Retinal pigment epithelial cell (primary cell): Measurements from ENCODE around the gene ATP5PF.

Experiments
- DNase-seq: peaks from one replicate; pipeline ENCODE4 v3.0.0-alpha.2; 2010; ENCODE audit warnings: low read depth
- H3K4me3 ChIP-seq: 2 replicates; pipeline ENCODE4 v1.5.1; 2011; ENCODE audit warnings: mild to moderate bottlenecking, low read length, control low read depth, moderate library complexity
- CTCF ChIP-seq: conservative IDR thresholded peaks from 2 replicates; pipeline ENCODE4 v1.5.1; 2011; ENCODE audit warnings: low read depth, low read length, control low read depth, inconsistent platforms

ATP5PF gene

DNA sequence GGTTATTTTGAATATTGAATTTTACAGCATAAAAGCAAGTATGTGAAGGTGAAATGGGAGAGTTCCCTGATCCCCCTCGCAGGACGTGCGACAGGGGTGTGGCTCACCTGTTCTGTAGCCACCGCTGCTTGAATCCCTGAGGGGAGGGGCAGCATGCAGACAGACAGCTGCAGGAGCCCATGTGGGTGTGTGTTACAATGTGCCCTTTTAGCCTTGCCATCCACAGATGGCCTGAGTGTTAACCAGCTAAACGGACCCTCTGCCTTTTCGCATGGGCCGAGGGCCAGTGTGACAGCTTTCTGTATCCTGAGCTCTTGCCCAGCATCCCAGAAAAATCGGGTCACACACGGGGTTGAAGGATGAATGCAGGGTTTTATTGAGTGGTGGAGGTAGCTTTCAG, 52.3 kb downstream of the ATP5PF start:
- TF ChIP-seq CTCF = no peak
- H3K4me3 ChIP-seq = no peak overlapping the region
- no peak for DNase-seq

DNA sequence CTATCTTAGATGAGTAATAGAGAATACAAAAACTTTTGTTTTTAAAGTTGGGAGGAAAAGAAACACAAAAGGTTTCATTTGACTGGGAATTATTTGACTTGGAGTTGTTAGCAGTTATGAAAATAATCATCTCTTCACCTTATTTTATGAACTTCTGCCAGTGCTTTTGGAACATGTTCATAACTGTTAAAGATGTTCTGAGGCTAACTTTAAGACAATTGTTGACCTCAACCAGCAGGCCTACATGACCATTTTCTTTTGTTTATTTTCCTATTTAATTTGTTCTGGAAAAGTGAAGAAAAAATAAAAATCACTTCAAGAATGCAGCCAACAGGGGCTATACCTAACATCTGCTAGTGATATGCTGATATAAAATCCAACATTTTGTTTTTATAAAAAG, 58.3 kb downstream of the ATP5PF start:
- H3K4me3 ChIP-seq = no peak overlapping the region
- no peak for DNase-seq
- no peak for TF ChIP-seq CTCF
